GDM1 (cell line): ENCODE measurements around the gene NTSR1.

Experiments
- DNase-seq: peaks from one replicate; lab custom pipeline; 2025; lab: John Stamatoyannopoulos, UW

NTSR1 gene

GRCh38 chr20:62755817-62756724 is 47.4 kb downstream of the NTSR1 start:
- no peak for DNase-seq

DNA sequence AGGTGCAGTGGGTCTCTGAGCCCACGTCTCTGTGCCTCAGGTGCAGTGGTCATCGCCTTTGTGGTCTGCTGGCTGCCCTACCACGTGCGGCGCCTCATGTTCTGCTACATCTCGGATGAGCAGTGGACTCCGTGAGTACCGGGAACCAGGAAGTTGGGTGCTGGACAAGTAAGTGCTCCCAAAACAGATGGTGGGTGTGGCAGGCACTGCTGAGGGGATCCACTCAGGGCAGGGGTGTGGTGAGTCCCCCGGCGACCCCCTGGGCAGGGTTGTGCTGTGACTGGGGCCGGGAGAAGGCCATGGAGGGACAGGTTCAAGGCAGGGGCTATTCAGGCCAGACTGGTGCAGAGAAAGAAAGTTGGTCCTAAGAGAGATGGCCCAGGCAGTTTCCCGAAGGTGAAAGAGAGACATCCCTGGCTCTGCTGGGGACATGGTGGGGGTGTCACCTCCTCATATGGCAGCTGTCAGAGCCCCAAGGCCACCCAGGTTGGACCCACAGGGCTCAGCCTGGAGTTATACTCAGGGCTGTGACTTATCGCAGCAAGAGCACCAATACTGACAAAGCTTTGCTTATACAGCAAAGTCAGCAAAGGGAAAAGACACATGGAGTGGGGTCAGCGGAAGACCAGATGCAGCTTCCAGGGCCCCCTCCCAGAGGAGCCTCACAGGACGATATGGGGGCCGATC is 49.7 kb downstream of the NTSR1 start:
- DNase-seq = no peak

DNA sequence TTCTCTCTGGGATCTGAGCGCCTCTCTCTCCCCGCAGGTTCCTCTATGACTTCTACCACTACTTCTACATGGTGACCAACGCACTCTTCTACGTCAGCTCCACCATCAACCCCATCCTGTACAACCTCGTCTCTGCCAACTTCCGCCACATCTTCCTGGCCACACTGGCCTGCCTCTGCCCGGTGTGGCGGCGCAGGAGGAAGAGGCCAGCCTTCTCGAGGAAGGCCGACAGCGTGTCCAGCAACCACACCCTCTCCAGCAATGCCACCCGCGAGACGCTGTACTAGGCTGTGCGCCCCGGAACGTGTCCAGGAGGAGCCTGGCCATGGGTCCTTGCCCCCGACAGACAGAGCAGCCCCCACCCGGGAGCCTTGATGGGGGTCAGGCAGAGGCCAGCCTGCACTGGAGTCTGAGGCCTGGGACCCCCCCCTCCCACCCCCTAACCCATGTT is 51.4 kb downstream of the NTSR1 start:
- no peak for DNase-seq

DNA sequence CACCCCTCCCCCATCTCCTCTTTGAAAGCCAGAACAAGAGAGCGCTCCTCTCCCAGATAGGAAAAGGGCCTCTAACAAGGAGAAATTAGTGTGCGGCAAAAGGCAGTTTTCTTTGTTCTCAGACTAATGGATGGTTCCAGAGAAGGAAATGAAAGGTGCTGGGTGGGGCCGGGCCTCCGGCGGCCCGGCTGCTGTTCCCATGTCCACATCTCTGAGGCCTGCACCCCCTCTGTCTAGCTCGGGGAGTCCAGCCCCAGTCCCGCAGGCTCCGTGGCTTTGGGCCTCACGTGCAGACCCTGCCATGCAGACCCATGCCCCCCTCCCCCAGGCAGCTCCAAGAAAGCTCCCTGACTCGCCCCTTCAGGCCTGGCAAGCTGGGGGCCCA is 51.8 kb downstream of the NTSR1 start:
- DNase-seq = no peak

- DNase-seq = no peak
These were observed 52.5 kb downstream of the NTSR1 start for GRCh38 chr20:62760856-62761758.

GRCh38 chr20:62761759-62762131 is 53.1 kb downstream of the NTSR1 start:
- no peak for DNase-seq

- no peak for DNase-seq
These were observed 53.7 kb downstream of the NTSR1 start for GRCh38 chr20:62762376-62762775.

DNA sequence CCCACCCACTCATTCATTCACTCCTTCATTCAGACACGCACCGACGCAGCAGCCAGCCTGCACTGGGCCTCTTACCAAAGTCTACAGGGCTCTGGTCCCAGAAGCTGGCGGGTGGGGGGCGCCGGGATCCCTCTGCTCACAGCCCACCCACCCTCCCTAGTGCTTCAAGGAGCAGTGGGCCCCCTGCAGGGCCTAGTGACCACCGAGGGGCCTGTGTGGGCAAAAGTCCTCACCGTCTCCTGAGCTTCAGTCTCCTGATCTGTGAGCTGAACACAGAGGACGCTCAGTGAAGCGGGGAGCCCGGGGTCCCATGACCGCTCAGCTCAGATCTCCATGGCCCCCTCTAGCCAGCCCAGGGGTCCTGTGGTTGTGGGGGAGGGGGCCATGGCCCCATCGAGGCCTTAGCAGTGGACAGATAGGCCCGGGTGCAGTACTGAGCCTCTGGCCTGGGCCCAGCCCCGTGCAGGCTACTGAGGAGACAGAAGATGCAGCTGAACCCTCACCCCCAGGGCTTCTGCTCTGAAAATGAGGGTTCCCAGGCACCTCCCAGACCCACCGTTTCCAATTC is 54.2 kb downstream of the NTSR1 start:
- DNase-seq = no peak

GRCh38 chr20:62763404-62763803 is 54.8 kb downstream of the NTSR1 start:
- DNase-seq = no peak

GRCh38 chr20:62764156-62764935 is 55.7 kb downstream of the NTSR1 start:
- DNase-seq = no peak

DNA sequence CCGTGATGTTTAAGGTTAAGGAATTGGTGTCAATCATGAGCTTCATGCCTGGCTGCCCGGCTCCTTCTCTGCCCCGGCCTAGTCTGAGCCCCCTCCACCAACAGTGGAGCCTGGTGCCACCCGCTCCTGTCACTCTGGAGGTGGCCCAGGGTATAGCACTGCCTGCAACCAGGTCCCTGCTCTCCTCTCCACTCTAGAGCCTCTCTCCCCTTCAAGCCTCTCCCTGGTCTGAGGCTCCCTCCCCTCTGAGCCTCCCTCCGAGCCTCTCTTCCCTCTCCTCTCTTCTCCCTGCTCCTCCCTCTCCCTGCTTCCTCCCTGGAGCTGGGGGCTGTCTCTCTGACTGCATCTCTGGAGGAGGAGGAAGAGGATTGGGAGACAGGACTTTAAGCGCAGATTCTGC is 56.4 kb downstream of the NTSR1 start:
- DNase-seq = no peak

DNA sequence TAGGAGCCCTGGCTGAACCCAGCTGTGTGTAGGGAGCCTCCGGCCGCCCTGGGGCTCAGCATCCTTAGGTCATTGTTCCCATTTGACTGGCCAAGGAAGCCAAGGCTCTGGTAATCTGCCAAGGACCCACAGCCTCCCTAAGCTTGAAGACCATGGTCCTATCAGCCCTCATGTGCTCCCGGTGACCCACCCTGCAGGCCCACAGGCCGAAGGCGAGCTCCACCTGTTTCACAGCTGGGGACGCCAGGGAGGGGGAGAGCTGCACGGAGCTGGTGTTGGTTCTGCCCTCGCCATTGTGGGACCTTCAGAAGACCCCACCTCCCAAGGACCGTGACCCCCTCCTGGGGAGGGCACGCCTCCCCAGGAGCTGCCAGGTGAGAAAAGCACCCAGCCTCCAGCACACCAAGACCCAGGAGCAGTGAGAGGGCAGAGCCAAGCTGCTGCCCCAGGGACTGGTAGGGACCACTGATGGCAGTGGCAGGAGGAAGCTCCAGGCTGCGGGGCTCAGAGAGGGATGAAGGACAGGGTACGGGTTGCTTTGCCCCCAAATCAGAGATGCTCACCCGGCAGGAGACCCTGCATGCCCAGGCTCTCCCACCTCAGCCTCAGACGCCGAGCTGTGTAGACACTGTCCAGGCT is 56.9 kb downstream of the NTSR1 start:
- no peak for DNase-seq

GRCh38 chr20:62766071-62766450 is 57.4 kb downstream of the NTSR1 start:
- no peak for DNase-seq

DNA sequence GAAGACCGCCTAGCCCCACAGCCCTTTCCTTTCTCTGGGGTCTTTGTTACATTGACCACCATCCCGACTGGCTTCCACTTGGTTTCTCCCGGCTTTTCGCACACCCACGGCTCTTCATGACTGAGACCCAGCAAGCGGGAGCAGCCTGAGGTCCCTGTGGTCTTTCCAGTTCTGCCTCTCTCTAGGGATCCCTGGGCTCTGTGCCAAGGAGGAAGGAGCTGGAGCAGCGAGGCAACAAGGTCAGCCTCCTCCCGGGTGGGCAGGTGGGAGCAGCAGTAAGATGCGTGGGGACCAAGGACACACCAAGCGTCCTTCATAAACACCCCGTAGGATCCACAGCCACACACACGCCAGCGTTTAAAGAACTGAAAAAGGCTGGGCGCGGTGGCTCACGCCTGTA is 58.1 kb downstream of the NTSR1 start:
- DNase-seq = no peak

DNA sequence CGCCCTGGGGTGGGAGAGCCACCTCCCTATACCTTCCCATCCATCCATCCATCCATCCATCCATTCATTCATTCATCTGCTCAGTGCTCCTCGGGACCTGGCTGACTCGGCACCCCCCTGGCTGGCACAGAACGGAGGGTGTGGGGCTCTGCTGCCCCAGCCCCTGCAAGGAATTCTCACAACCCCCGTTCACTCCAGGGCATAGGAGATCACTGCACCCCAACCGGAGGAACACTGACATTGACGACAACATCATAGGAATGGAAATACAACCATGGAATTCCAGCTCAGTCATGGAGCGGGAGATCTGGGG is 59.6 kb downstream of the NTSR1 start:
- DNase-seq = no peak

GRCh38 chr20:62768551-62769287 is 60.1 kb downstream of the NTSR1 start:
- no peak for DNase-seq

GRCh38 chr20:62769346-62770071 is 60.9 kb downstream of the NTSR1 start:
- no peak for DNase-seq

DNA sequence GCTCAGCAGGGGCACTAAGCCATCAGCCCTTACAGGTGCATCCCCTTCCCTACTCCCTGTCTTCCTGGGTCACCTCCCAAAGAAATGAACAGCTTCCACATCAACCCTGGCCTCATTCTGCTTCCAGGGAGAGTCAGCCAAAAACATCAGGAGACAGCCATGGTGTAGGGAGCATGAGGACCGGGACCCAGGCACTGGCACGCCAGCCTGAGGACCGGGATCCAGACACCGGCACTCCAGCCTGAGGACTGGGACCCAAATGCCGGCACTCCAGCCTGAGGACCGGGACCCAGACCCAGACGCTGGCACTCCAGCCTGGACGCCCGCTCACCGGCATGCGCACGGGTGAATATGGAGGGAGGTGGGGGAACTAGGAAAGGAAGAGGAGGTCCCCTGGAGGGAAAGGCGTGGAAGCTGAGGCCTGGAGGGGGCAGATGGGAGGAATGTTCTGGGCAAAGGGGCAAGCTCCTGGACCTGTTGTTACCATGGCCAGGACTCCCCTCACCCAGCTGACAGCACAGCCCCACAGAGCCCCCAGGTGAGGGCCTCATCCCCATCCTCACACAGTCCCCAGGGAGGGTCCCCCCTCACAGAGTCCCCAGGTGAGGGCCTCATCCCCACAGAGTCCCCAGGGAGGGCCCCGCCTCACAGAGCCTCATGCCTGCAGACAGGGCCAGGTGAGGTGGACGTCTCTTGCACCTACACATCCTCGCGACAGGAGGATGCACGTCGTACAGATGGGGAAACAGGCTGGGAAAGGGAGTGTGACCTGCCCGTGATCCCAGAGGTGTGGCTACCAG is 61.7 kb downstream of the NTSR1 start:
- DNase-seq = no peak

DNA sequence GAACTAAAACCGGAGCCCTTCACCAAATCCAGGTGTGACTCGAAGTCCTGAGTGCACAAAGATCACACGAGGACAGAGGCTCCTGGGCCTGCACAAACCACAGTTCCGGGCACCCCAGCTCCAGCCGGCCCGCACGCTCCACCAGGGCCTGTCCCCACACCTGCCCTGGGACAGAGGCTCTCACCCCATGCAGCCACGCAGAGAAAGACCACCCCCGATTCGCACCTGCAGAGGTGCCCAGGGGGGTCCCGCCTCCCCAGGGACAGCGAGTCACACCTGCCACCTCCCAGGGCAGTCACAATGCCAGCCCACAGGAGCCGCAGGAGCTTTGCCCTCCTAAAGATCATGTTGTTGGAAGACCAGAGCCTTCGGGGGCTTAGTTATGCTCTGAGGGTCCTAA is 62.3 kb downstream of the NTSR1 start:
- no peak for DNase-seq
